Esophagus muscularis mucosa (tissue), 4 donors: ENCODE results near the gene NEUROD2.

Experiments used
- CTCF ChIP-seq, 3 experiments: fragments of 200-600 bp in 2 of 3; fragments of 450-650 bp in 1 of 3; sonication (generic) in 2 of 3; IDR thresholded peaks; one replicate each; pipeline ENCODE4 v1.5.1; 2017 to 2019; ENCODE audit warnings: antibody characterized with exemption in 3 of 3, mild to moderate bottlenecking in 2 of 3, moderate library complexity in 1 of 3
- EP300 ChIP-seq: sonication (generic); formaldehyde crosslinking; IDR thresholded peaks from one replicate; pipeline ENCODE4 v1.6.1; 2017; ENCODE audit warnings: antibody characterized with exemption
- POLR2A ChIP-seq: fragments of 450-650 bp; IDR thresholded peaks from one replicate; pipeline ENCODE4 v1.6.1; 2017; ENCODE audit warnings: antibody characterized with exemption, moderate library complexity, mild to moderate bottlenecking, low read depth

- no peak for TF ChIP-seq CTCF (IDR thresholded peaks at IDR 0.05)
- TF ChIP-seq EP300, result no peak
- TF ChIP-seq POLR2A, result no peak
Observed at GRCh38 chr17:39593371-39593770, 14.3 kb downstream of the NEUROD2 start.
